ENCODE results near the gene PDHX.

Gene PDHX

DNA sequence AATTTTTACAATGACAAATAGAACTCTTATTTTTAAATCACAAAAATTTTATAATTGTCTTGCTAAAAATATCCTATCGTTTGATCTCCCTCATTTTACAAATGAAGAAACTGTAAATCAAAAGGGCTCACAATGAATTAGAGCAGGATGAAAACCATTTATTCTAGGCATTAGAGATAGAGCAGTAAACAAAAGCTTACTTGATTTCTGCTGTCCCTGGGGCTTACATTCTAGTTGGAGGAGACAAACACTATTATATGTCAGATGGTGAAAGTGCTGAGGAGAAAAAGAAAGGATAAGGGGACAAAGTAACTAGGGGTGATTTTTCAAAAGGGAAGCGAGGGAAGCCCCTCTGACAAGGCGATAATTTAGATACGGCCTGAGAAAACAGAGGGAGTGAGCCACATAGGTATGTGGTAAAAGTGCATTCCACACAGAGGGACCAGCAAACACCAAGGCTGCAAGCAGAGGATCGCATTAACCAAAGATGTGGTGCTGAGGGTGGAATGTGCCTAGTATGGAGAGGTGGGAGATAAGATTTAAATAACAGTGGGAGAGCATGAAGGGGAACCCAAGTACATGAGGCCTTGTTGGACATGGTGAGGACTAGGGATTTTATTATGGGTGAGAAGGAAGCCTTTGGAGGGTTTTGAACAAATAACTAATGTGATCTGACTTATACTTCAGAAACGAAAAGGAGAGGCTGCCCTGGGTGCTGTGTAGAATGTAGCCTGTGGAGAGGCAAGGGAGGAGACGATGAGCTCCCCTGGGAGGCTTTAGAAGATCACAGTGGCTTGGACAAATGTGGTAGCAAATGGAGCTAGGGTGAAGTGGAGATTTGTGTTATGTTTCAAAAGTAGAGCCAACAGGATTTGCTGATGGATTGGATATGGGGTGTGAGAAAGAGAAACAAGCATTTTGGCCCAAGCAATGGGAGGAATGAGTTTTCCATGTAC lies 62.1 kb downstream of the PDHX start:
- TF ChIP-seq, protein P1, sequence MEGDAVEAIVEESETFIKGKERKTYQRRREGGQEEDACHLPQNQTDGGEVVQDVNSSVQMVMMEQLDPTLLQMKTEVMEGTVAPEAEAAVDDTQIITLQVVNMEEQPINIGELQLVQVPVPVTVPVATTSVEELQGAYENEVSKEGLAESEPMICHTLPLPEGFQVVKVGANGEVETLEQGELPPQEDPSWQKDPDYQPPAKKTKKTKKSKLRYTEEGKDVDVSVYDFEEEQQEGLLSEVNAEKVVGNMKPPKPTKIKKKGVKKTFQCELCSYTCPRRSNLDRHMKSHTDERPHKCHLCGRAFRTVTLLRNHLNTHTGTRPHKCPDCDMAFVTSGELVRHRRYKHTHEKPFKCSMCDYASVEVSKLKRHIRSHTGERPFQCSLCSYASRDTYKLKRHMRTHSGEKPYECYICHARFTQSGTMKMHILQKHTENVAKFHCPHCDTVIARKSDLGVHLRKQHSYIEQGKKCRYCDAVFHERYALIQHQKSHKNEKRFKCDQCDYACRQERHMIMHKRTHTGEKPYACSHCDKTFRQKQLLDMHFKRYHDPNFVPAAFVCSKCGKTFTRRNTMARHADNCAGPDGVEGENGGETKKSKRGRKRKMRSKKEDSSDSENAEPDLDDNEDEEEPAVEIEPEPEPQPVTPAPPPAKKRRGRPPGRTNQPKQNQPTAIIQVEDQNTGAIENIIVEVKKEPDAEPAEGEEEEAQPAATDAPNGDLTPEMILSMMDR (IDR thresholded peaks at IDR 0.05; ENCODE audit: extremely low read depth, missing control alignments): no peak
- no peak for DNase-seq (ENCODE audit: low spot score)

DNA sequence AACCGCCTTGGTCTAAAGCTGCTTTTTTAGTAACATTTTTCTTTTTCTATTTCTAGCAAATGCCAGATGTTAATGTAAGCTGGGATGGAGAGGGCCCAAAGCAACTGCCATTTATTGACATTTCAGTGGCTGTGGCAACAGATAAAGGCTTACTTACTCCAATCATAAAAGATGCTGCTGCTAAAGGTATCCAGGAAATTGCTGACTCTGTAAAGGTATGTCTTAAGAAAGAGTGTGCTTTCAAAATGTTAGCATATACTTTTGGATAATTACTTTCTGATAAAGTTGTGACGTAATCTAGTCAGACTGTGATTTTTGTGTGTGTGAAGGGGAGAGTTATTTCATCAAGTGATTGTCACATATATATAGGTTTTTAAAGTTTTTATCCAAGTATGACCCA lies 68.1 kb downstream of the PDHX start:
- TF ChIP-seq, protein P1 (IDR thresholded peaks at IDR 0.05; ENCODE audit: extremely low read depth, missing control alignments): no peak
- no peak for DNase-seq (ENCODE audit: low spot score)

DNA sequence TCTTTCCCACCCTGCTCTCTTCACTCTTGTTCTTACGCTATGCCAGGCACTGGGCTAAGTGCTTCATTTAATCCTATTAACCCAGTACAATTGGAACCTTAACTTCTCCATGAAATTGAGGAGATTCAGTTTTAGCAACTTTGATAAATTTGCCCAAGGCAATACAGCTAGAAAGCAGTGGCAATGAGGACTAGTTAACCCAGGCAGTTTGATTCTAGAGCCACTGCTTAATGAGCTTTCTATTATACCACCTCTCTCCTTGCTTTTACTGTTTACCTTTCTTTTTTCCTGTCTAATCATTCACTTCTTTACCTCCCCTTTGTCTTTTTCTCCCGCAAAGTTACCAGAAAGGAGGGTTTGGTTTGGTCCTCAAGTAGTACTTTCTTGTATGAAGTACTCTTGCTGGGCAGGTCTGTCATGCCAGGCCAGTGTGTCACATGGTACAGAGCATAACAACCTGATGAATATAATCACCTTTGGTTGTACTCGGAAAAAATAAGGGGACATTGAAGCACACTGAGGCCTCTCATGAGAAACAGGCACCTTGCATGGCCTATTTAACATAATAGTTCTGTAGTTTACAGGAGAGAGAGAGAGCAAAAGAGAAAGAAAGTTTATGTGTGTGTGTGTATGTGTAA lies 70.6 kb downstream of the PDHX start:
- DNase-seq (ENCODE audit: low spot score): no peak
- TF ChIP-seq, protein P1 (IDR thresholded peaks at IDR 0.05; ENCODE audit: extremely low read depth, missing control alignments): no peak

DNA sequence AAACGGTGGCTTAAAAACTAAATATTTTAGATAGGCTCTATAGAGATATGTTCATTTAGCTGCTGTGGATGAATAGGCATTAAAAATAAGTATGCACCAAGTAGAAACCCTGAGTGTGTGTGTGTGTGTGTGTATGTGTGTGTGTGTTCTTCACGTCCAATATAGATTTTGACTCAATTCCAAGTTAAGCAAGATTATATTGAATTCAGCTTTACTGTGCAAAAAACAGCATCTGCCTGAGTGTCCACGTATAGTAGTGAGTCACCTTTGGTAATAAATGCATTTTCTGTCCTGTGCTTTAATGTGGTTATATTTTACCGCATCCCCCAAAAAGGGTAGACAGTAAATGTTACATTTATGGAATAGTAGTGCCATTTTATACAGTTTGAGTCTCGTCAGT lies 71.2 kb downstream of the PDHX start:
- no peak for DNase-seq (ENCODE audit: low spot score)
- TF ChIP-seq, protein P1 (IDR thresholded peaks at IDR 0.05; ENCODE audit: extremely low read depth, missing control alignments): no peak

DNA sequence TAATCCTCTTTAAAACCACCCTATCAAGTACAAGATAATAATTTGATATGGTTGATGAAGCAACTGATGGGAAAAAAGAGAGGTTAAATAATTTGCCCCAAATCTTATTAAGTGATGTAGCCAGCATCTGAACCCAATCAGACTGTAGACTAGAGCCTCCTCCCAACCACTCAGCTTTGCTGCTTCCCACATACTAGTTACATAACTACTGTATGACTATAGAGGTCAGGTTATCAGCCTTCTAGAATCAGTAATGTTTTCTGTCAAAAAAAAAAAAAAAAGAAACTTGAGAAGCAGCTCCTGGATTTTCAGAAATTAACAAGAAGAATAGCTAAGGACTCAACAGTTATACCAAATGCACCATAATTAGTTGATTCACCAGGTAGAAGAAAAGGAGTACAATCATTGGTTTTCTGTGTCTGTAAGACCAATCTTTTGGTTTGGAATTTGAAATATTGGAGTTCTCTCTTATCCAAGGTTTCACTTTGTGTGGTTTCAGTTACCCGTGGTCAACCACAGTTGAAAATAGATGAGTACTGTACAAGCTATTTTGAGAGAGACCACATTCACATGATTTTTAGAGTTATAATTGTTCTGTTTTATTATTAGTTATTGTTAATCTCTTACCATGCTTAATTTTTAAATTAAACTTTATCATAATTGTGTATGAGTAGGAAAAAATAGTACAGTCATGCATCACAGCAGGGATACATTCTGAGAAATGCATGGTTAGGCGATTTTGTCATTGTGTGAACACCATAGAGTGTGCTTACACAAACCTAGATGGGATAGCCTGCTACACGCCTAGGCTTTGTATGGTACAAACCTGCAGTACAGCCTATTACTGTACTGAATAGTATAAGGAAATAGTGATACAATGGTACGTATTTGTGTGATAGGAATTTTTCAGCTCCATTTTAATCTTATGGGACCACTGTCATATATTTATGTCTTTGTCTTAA lies 72.2 kb downstream of the PDHX start:
- peak; percentile 11 for DNase-seq (ENCODE audit: low spot score)
- TF ChIP-seq, protein P1 (IDR thresholded peaks at IDR 0.05; ENCODE audit: extremely low read depth, missing control alignments): no peak

DNA sequence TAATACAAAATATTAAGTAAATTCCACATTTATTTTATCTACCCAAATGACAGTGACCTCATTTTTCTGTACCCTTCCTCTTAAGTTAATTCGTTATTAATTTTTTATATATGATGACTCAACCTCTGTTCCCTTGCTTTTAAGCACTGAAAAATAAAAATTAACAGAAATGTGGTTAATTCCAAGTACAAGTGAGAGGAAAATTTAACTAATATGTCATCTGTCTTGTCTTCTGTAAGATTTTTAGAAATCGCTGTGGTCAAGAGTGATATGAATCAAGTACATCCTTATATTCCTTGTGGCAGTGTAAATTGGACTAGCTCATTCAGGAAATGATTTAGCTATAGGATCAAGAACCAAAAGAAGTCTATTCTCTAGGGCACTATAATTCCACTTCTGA lies 74.5 kb downstream of the PDHX start:
- TF ChIP-seq, protein P1 (IDR thresholded peaks at IDR 0.05; ENCODE audit: extremely low read depth, missing control alignments): no peak
- DNase-seq (ENCODE audit: low spot score): no peak
